Retinal pigment epithelial cell (primary cell): Measurements from ENCODE around the gene TBC1D9B.

Experiments
- DNase-seq: peaks from one replicate; pipeline ENCODE4 v3.0.0-alpha.2; 2010; ENCODE audit warnings: low read depth
- H3K4me3 ChIP-seq: 2 replicates; pipeline ENCODE4 v1.5.1; 2011; ENCODE audit warnings: mild to moderate bottlenecking, low read length, control low read depth, moderate library complexity
- CTCF ChIP-seq: conservative IDR thresholded peaks from 2 replicates; pipeline ENCODE4 v1.5.1; 2011; ENCODE audit warnings: low read depth, low read length, control low read depth, inconsistent platforms

TBC1D9B gene

DNA sequence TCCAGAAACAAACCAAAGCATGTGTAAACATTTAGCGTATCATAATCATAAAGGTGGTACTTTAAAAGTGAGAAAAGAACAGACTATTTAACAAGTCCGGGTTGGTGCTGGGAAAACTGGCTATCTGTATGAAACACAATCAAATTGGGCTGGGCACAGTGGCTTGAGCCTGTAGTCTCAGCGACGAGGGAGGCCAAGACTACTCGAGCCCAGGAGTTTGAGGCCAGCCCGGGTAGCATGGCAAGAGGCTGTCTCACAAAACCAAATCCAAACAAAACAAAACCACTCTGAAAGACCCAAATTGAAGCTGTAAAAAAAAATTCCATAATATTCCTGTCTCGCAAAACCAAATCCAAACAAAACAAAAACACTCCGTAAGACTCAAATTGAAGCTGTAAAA is 53.3 kb downstream of the TBC1D9B start:
- H3K4me3 ChIP-seq, result no peak overlapping the region
- TF ChIP-seq CTCF, result no peak
- DNase-seq, result no peak

DNA sequence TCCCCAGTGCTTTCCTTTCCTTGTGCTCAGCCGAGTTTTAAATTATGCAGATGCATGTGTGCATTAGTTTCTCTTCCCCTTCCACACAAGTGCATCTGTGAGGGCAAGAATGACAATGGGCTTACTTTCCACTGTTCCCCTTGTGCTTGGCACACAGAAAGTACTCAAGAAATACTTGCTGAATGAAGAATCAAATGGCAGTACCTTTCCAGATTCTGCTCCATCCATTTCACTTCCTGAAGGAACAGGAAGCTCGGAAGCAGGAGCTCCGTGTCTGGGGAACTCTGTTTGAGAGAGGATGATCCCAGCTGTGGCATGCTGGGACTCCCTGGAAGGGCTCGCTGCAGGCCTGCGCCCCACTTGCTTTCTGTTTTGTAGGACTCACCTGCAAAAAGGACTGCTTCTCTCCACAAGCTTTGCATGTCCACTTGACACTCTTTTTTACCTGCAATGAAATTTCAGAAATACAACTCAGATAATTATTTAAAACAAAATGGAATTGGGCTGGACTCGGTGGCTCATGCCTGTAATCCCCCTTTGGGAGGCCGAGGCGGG is 54.6 kb downstream of the TBC1D9B start:
- no peak overlapping the region for H3K4me3 ChIP-seq
- DNase-seq, result no peak
- TF ChIP-seq CTCF, result no peak

- TF ChIP-seq CTCF, result no peak
- DNase-seq, result no peak
- no peak overlapping the region for H3K4me3 ChIP-seq
Measured at GRCh38 chr5:179841621-179842020, 66.1 kb downstream of the TBC1D9B start.

DNA sequence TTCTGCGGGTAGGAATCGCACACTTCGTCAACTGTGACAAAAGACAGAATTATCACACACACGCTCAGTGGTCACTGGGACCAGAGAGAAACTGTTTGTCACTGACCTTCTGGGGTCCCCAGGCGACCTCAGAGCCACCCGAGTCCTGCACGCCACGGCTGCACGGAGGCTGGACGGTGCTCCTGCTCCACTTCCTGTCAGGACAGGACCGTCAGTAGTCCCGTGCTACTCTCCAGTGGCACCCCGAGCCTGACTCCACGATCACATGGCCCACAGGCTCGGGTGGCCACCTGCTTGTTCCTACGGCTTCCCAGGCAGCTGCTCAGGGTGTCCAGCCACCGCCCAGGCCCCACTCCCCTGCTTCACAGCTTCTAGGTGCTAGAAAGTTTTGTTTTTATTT is 66.9 kb downstream of the TBC1D9B start:
- TF ChIP-seq CTCF, result no peak
- DNase-seq, result no peak
- H3K4me3 ChIP-seq, result no peak overlapping the region

DNA sequence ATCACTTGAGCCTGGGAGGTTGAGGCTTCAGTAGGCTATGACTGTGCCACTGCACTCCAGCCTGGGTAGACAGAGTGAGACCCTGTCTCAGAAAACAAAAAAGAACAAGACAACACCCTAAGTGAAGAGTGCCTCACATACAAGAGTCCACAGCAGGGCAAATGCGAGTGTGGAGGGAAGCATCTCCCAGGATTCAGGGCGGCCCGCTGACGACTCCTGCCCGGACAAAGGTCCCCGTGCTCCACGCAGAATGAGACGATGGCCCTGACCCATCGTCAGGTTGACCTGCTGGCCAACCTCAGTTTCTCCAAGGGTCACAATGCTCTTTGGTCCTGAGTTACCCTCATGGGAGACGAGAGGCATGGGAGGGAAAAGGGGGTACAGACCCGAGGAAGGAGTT is 67.4 kb downstream of the TBC1D9B start:
- no peak for TF ChIP-seq CTCF
- DNase-seq, result no peak
- no peak overlapping the region for H3K4me3 ChIP-seq

DNA sequence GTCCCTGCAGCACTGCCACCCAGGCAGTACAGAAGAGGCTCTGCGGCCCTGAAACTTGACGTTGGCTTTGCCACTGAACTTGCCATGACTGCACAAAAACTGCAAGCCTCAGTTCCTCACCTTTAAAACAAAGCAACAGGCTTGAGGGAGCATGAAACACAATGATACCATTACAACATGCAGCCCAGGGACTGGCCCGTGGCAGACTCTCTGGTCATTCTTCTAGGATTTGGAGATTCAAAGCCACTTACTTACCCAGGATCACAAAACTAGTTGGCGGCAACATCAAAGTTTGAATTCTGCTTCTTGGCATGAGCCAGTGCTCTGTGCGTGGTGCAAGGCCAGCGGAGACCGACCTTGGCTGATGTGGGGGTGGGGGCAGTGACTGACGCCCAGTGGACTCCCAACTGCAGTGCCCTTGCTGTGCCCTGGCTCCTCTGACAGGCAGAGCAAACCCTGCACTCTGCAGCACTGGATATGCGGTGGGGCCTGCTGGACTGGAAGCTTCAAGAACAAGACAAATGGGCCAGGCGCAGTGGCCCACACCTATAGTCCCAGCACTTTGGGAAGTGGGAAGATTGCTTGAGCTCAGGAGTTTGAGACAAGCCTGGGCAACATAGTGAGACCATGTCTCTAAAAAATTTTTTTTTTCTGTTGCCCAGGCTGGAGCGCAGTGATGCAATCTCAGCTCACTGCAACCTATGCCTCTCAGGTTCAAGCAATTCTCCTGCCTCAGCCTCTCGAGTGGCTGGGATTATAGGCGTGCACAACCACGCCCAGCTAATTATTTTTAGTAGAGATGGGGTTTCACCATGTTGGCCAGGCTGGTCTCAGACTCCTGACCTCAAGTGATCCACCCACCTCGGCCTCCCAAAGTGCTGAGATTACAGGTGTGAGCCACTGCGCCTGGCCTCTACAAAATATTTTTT is 68.1 kb downstream of the TBC1D9B start:
- TF ChIP-seq CTCF, result no peak
- no peak for DNase-seq
- no peak overlapping the region for H3K4me3 ChIP-seq
